Measurements from ENCODE around the gene LPCAT2.

DNA sequence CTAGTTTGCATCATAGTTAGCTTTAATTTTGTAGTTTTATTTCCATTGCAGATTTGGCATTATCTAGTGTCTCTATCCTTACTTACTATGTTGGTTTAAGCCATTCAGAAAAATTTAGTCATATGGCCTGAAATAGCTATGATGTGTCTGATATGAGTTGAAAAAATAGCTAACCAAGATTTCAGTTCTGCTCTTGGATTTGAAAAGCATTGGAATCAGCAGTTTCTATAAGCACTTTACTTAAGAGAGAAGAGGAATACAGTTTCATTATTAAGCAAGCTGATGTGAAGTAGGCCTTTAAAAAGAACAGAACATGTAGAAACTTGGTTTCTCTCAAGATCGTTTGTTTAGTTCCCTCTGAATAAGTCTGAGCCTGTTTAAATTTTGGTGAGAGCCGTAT, 25.9 kb downstream of the LPCAT2 start:
- no peak for TF ChIP-seq LEF1 (IDR thresholded peaks at IDR 0.05; ENCODE audit: borderline replicate concordance)
- no peak for TF ChIP-seq SP1 (IDR thresholded peaks at IDR 0.05)
- TF ChIP-seq ARNT (IDR thresholded peaks at IDR 0.05) = no peak
- TF ChIP-seq BHLHE40 (IDR thresholded peaks at IDR 0.05; ENCODE audit: borderline replicate concordance) = no peak
- TF ChIP-seq HDGF (IDR thresholded peaks at IDR 0.05; ENCODE audit: borderline replicate concordance) = no peak
- no peak for TF ChIP-seq FOXM1 (IDR thresholded peaks at IDR 0.05; ENCODE audit: borderline replicate concordance)
- no peak for TF ChIP-seq TARDBP (IDR thresholded peaks at IDR 0.05)
- TF ChIP-seq SUZ12 (IDR thresholded peaks at IDR 0.05) = no peak
- TF ChIP-seq FOXK2 (IDR thresholded peaks at IDR 0.05) = no peak
- no peak for TF ChIP-seq ZNF384 (IDR thresholded peaks at IDR 0.05)
- no peak for TF ChIP-seq ELF4 (IDR thresholded peaks at IDR 0.05)
